Testis (tissue), 2 donors: Measurements from ENCODE around the gene TGM1.

ENCODE experiments used
- POLR2A ChIP-seq: fragments of 450-650 bp; IDR thresholded peaks from one replicate; pipeline ENCODE4 v1.6.1; 2017; ENCODE audit warnings: antibody characterized with exemption, mild to moderate bottlenecking, moderate library complexity
- TF ChIP-seq, protein P1 (sequence below), 3 experiments: fragments of 450-650 bp in 2 of 3; fragments of 200-600 bp in 1 of 3; sonication (generic) in 1 of 3; IDR thresholded peaks; one replicate each; pipeline ENCODE4 v1.5.1; 2016 to 2019; ENCODE audit warnings: antibody characterized with exemption in 3 of 3, mild to moderate bottlenecking in 2 of 3, moderate library complexity in 1 of 3

DNA sequence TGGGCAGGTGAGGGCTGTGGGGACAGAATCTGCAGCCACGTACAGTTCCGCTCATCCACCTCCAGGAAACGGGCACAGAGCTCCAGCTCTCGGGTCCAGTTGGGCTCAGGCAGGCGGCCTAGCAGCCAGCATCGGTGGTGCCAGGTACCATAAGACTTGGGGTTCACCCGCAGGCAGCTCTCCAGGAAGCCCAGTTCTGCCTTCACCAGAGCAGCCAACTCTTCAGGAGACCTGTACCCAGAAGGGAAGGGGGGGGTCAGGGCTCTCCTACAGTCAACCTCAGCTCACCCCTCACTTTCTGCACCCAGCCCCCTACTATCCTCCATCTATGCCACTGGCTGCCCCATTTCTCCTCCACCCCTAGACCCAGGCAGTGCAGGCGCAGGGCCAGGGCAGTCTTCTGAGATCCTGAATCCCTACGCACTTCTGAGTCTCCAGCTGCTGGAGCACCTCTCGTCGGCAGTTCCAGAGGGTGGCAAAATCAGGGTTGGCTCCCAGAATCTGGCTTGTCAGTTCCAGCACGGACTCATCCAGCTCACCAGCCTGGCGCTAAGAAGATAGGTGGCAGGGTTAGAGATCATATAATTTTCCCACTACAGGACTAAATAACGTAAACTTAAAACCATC is 7.0 kb upstream of the TGM1 start:
- TF ChIP-seq, protein P1, sequence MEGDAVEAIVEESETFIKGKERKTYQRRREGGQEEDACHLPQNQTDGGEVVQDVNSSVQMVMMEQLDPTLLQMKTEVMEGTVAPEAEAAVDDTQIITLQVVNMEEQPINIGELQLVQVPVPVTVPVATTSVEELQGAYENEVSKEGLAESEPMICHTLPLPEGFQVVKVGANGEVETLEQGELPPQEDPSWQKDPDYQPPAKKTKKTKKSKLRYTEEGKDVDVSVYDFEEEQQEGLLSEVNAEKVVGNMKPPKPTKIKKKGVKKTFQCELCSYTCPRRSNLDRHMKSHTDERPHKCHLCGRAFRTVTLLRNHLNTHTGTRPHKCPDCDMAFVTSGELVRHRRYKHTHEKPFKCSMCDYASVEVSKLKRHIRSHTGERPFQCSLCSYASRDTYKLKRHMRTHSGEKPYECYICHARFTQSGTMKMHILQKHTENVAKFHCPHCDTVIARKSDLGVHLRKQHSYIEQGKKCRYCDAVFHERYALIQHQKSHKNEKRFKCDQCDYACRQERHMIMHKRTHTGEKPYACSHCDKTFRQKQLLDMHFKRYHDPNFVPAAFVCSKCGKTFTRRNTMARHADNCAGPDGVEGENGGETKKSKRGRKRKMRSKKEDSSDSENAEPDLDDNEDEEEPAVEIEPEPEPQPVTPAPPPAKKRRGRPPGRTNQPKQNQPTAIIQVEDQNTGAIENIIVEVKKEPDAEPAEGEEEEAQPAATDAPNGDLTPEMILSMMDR (IDR thresholded peaks at IDR 0.05): no peak
- no peak for TF ChIP-seq POLR2A
